Choroid plexus epithelial cell (primary cell): Measurements from ENCODE around the gene XKR7.
A peak's percentile ranks its signal among the peaks of the same experiment; 100 is the strongest.

ENCODE experiments used
- DNase-seq: peaks from one replicate; pipeline ENCODE4 v3.0.0-alpha.2; 2010; ENCODE audit warnings: low read depth
- H3K4me3 ChIP-seq: 2 replicates; pipeline ENCODE4 v1.5.1; 2011; ENCODE audit warnings: low read depth, mild to moderate bottlenecking, control low read depth, low read length, moderate library complexity
- TF ChIP-seq, protein P1 (sequence below): conservative IDR thresholded peaks from 2 replicates; pipeline ENCODE4 v1.5.1; 2011; ENCODE audit warnings: low read depth, mild to moderate bottlenecking, control low read depth, inconsistent platforms, low read length, moderate library complexity

Gene XKR7

DNA sequence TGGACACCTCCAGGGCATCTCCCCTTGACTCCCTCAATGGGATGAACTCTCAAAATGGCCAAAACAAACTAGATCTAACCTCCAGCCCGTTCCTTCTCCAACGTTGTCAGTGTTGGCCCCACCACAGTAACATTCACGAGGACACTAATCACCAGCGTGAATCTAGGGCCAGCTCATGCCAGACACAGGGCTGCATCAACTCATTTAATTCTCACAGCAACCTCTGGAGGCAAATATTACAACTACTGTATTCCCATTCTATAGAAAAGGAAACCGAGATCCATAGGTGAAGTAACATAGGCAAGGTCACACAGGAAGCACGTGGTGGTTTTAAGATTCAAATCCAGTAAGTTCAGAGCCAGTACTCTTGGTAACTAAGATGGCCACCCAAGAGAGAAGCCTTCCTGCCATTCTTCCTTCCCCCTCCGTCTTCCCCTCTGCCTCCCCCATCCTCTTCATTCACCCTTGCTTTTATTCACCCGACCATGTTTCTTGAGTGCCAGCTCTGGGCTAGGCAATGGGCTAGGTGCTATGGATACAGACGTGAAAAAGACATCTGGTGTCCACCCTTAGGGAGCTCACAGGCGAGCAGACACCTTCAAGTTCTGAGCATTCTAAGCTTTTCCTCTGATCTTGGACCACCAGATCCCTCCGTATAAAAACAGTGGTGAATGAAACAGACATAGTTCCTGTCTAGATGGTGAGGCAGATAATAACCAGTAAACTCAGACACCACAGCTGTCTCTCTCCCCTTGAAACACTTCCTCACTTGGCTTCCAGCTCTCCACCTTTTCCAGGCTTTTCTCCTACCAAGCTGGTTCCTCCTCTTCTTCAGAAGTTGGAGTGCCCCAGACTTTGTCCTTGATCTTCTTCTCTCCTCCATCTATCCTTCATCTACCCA is 51.9 kb downstream of the XKR7 start:
- H3K4me3 ChIP-seq = no peak overlapping the region
- no peak for DNase-seq
- TF ChIP-seq, protein P1, sequence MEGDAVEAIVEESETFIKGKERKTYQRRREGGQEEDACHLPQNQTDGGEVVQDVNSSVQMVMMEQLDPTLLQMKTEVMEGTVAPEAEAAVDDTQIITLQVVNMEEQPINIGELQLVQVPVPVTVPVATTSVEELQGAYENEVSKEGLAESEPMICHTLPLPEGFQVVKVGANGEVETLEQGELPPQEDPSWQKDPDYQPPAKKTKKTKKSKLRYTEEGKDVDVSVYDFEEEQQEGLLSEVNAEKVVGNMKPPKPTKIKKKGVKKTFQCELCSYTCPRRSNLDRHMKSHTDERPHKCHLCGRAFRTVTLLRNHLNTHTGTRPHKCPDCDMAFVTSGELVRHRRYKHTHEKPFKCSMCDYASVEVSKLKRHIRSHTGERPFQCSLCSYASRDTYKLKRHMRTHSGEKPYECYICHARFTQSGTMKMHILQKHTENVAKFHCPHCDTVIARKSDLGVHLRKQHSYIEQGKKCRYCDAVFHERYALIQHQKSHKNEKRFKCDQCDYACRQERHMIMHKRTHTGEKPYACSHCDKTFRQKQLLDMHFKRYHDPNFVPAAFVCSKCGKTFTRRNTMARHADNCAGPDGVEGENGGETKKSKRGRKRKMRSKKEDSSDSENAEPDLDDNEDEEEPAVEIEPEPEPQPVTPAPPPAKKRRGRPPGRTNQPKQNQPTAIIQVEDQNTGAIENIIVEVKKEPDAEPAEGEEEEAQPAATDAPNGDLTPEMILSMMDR = no peak

GRCh38 chr20:32021091-32021490 is 53.1 kb downstream of the XKR7 start:
- TF ChIP-seq, protein P1 = no peak
- no peak overlapping the region for H3K4me3 ChIP-seq
- DNase-seq = no peak

DNA sequence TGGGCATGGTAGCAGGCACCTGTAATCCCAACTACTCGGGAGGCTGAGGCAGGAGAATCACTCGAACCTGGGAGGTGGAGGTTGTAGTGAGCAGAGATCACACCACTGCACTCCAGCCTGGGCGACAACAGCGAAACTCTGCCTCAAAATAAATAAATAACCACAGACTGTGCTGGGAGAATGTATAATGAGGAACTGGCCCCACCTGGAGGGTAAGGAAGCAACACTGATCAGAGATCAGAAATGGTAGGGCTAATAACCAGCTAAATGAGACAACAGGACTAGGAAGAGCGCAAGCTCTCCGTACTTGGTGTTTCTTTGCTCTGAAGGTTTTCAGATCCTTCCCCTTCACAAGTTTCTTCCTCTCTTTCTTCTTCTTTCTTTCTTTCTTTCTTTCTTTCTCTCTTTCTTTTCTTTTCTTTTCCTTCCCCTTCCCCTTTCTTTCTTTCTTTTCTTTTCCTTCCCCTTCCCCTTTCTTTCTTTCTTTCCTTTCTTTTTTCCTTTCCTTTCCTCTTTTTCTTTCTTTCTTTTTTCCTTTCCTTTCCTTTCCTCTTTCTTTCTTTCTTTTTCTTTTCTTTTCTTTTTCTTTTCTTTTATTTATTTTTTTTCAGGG is 56.8 kb downstream of the XKR7 start:
- TF ChIP-seq, protein P1 = no peak
- no peak for DNase-seq
- H3K4me3 ChIP-seq = no peak overlapping the region

GRCh38 chr20:32027643-32028042 is 59.7 kb downstream of the XKR7 start:
- DNase-seq = no peak
- TF ChIP-seq, protein P1 = no peak

DNA sequence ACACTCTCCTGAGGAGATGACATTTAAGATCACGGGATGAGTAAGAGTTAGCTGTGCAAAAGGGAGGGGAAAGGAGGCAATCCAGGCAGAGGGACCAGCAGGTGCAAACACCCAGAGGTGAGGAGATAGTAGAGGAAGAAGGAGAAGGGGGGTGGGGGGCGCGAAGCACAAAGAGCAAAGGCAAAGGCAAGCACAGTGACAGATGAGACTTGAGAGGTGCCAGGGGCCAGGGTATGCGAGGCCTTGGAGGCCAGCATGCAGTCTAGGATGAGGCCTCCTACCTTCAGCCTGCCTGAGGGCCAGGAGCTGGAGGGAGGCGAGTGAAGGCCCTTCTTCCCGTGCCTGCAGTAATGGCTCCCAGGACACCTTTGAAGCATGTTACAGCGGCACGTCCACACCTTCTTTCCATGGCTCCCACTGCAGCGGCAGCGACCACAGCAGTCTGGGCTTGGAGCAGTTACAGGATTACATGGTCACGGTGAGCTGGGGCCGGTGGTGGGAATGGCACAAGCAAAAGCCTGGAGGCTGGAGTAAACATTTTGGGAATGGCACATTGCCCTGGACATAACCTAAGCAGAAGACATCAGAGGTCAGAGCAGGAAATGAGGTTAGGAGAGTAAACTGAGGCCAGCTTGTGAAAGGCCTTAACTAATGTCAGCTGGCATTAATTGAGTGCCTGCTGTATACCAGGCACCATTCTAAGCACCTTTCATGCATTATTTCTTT is 60.9 kb downstream of the XKR7 start:
- TF ChIP-seq, protein P1 = no peak
- peak; percentile 20 for DNase-seq
- no peak overlapping the region for H3K4me3 ChIP-seq

More at GRCh38 chr20:32027643-32028042, 59.7 kb downstream of the XKR7 start:
- no peak overlapping the region for H3K4me3 ChIP-seq

GRCh38 chr20:32029561-32029960 is 61.6 kb downstream of the XKR7 start:
- no peak overlapping the region for H3K4me3 ChIP-seq
- TF ChIP-seq, protein P1 = no peak
- no peak for DNase-seq
